GM04503 (cell line): Measurements from ENCODE around the gene EIF1AY.
"Not testable (repeated sequence)": the region's sequence is repeated elsewhere in the genome, so short reads cannot be mapped to it uniquely, and the experiment has no call there.

ENCODE experiments used
- DNase-seq: peaks from one replicate; pipeline ENCODE4 v3.0.0-alpha.2; 2012; ENCODE audit warnings: low read depth

The EIF1AY gene, protein sequence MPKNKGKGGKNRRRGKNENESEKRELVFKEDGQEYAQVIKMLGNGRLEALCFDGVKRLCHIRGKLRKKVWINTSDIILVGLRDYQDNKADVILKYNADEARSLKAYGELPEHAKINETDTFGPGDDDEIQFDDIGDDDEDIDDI

DNA sequence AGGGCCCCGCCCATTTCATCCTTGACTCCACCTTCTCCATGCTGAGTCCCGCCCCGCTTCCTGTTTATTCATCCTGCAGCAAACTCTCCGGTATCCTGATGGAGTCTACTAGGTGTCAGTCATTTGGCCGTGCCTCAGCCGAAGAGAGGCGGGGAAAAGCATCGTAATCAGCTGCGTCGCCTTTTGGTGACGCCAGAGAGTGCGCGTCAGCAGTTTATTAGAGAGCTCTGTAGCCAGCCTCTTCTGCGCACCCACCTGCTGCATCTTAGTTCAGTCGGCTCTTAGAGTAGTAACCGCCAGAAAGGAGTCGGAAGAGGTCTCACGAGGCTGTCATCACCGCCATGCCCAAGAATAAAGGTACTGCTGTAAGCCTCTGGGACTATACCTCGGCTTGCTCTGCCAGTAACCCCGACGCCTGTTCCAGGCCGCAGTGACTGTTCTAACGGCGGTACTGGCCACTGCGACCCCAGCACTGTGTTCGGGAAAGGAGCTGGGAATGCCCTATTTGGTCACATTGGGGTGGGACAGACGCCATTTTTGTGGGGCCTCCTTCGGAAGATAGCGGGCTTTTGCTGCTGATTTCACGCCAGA is at the start of gene EIF1AY:
Gene EIF1AY, plus strand, starts transcription at position 246 of the 591 bp plus-strand sequence. Its CDS starts 96 bp downstream, at position 342.
- DNase-seq = no peak

DNA sequence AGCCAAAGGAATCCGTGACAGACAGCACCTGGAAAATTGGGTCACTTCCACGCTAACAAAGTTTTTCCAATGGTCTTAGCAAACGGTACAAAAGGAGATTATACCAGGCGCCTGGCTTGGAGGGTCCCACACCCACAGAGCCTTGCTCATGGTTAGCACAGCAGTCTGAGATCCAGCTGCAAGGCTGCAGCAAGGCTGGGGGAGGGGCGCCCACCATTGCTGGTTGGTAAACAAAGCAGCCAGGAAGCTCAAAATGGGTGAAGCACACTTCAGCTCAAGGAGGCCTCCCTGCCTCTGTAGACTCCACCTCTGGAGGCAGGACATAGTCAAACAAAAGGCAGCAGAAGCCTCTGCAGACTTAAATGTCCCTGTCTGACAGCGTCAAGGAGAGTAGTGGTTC is 47.1 kb upstream of the EIF1AY start:
- DNase-seq = no peak

DNA sequence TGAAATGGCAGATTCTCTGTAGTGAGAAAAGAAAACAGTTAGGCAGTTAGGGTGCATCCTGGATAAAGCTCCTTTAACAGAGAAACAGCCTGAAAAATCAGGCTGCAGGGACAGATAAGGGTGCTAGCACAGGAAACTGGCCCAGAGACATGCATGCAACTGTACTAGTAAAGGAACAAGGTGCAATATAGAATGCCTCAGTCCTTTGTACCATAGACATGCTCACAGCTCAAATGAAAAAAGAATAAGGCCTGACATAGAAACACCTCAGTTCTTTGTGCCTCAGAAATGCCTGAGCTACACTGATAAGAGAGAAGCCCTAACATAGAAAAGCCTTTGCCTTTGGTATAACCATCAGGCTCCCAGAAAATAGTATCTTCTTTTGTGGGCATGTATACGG is 37.4 kb upstream of the EIF1AY start:
- no peak for DNase-seq

DNA sequence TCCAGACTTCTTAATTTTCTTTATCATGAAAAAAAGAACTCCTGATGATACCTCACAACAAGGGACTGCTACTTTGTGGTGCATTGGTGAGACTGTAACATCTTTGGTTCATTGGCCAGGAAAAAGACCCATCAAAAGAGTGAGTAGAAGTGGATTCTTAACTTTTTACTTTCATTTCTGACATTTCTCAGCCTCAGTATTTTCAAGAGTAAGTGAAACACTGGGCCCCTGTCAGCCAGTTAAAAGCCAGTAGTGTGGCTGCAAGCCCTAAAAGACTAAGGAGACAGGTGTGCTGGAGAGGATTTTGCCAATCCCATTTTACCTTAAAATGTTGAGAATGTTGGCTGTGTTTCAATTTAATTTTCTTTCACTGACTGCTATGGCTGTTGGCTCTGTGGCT is 36.6 kb upstream of the EIF1AY start:
- DNase-seq = no peak

DNA sequence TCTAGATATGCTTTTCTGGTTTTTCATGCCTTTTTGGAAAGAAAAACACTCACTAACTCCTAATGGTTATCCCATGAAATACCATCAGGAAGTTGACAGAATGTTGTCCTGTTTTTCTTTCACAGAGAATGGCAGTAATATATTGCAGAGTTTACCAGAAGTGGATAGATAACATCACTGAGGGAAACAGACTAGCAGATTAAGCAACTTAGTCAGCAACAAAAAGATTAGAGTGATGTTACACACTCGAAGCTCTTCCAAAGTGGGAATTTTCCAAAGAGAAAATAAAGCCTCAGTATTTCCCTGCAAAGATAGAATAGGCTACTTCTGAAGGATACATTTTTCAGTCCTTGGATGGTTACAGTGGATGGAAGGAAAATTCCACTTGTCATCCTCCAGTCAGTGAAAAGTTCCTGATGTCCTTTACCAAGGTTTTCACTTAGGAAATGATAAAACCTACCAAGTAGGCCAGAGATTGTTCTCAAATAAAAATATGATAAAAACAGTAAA is 31.1 kb upstream of the EIF1AY start:
- DNase-seq = no peak

DNA sequence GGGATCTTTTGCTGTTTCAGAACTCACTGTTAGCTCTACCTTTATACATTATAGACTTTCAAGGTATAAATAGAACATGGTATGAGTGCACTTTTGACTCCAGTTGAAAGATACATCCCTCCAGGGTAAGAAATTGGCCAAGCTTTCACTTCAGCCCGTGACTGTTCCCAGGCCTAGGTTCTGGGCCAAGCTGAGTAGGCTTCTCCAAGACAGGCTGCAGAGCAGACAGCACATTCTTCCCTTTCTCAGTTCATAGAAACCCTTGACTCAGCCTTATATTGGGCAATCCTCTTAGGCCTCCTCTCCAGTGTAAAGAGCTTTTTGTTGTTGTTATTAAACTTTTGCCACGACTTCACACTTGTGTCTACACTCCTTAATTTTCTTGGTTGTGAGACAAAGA is 29.5 kb upstream of the EIF1AY start:
- DNase-seq = no peak

DNA sequence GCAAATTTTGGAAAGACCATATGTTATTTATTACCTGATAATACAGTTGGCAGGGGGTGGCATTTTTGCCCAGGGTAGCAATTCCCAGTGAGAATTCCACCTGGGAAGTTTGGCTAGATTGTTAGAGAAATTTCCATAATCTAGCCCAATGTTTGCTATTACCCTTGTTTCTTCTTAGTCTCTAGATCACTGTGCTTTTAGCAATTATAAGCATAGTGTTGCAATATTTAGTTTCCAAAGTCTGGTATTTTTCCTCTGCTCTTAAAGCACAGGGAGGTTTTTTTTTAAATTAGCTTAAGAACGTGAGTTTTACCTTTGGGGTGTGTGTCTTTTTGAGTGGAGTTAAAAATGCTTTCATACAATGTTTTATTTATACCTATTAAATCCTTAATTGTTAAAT is 26.3 kb upstream of the EIF1AY start:
- DNase-seq = no peak

DNA sequence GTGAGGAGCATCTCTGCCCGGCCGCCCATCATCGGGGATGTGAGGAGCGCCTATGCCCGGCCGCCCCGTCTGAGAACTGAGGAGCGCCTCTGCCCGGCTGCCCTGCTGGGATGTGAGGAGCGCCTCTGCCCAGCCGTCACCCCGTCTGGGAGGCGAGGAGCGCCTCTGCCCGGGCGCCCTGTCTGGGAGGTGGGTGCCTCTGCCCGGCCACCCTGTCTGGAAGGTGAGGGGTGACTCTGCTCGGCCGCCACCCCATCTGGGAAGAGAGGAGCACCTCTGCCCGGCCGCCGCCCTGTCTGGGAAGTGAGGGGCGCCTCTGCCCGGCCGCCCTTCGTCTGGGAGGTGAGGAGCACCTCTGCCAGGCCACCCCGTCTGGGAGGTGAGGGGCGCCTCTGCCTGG is 23.7 kb upstream of the EIF1AY start:
- DNase-seq = no peak

DNA sequence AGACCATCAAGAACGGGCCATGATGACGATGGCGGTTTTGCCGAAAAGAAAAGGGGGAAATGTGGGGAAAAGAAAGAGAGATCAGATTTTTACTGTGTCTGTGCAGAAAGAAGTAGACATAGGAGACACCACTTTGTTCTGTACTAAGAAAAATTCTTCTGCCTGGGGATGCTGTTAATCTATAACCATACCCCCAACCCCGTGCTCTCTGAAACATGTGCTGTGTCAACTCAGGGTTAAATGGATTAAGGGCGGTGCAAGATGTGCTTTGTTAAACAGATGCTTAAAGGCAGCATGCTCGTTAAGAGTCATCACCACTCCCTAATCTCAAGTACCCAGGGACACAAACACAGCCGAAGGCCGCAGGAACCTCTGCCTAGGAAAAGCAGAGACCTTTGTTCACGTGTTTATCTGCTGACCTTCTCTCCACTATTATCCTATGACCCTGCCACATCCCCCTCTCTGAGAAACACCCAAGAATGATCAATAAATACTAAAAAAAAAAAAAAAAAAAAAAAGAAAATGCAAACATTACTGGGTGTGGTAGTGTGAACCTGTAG is 22.7 kb upstream of the EIF1AY start:
- DNase-seq = not testable (repeated sequence)

DNA sequence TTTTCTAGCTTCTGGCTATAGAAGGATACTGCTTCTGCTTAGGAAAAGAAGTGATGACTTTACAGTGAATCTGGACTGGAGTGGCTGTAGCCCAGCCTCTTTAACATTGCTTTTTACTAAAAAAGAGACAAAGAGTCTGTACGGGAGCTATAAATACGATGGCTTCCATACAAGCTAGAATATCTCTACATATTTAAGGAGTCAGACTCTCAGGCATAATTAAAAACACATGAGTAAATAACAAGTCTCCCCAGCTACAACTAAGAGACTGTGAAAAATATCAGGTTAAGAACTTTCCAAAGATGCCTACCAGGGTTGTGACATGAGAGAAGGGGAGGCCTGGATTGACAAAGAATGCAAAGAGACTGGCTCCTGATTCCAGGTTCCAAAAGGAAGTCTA is 19.8 kb upstream of the EIF1AY start:
- DNase-seq = no peak

DNA sequence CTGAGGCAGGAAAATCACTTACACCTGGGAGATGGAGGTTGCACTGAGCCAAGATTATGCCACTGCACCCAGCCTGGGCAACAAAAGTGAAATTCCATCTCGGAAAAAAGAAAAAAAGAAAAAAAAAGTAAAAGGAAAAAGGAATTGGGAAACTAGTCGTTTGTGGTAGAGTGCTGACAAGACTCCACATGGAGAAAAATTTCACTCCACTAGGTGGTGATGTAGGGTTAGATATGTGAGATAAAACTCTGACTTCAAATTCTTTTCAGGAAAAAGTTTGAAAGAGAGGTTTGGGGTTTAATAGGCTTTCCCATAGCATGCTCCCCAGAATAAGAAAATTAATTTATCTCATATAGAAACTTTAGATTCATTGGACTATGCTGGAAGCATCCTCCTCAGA is 16.9 kb upstream of the EIF1AY start:
- no peak for DNase-seq

DNA sequence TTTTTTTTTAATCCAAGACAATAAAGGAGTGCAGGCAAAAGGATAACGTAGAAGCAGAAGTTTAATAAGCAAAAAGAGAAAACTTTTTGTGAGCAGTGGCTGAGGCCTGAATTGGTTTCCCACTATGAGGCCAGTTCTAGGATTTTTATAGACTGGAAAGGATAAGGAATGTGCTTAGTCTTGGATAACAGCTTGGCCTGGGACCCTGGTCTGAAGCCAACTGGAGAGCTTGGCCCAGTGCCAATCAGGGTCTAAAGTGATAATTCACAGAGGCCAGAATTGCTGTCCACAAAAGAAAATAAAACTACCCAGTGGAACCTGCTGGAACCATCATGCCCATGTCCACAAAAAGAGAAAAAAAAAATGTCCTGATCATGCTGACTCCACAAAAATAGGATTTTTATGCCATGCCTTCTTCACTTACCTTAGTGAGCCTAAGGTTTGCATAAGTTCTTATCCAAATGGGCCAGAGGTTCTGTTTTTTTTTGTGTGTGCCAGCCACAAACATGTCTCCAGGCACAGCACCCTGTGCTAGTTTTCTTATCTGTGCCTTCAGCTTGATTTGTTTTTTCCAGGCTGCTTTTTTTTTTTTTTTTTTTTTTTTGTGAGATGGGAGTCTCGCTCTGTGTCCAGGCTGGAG is 15.6 kb upstream of the EIF1AY start:
- DNase-seq = no peak

DNA sequence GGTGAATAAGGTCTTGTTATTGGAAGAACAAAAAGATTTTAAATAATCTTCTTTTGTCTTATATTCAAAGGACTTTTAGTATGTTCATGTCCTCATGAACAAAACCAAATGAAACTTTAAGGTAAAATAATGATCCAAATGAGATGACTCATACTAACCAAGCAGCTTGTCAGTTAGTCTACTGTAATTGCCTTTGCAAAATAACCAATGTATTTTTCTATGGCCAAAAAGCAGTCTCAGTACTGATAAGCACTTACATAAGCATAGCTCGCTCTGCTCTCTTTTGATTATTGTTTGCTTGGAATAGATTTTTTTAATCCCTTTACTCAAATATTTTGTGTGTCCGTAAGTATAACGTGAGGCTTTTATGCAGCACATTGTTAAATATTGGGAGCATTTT is 4.3 kb upstream of the EIF1AY start:
- DNase-seq = no peak

DNA sequence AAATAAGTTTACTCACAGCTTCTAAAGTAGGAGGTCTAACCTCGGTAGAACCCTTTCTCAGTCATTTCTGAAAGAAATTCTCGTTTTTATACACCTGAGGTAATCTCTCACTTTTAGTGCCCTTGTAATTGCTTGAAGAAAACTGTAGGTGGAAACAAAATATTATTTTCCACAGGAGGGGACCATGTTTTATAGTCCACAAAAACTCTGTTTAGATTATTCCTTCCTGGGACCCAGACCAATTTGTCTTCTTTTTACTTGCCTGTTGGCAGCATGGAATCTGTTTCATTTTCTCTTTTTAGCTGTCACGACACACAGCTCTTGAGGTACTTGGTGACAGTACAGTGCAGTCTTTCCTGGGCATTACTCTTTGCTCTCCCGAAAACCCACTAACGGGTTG is 930 bp downstream of the EIF1AY start:
- DNase-seq = no peak

DNA sequence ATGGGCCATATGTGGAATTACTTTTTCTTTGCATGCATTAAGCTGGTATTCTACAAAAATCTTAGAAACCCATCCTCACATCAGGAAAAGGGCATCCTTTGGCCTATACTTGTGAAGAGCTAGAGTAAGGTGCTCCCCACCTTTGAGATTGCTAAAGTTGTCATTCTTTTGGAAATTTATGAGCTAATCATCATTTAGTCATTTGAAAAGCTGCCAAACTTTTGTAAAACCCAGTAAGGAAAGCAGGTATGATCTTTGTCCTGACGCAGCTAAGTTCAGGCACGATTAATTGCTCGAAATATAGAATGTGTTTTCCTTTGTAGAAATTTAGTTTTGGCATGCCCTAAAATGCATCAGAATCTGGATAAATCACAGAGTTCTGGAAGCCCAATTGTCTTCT is 2.6 kb downstream of the EIF1AY start:
- no peak for DNase-seq

DNA sequence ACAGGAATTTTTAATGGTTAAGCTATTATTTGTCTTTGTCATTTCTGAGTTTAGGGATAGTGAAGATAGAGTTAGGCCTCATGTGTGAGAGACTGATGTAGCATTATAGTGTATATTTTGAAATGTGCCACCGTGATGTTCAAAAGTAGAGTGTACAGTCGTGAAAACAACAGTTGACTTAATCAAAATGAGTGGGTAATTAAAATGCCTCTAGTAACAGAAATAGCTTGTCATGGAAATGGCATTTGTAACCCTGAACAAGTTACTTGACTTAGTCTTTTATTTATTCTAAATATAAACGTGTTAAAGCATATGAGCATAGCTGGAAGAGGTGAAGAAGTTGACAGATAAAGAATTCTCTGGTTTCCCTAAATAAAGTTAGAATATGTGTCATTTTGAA is 6.1 kb downstream of the EIF1AY start:
- DNase-seq = no peak

DNA sequence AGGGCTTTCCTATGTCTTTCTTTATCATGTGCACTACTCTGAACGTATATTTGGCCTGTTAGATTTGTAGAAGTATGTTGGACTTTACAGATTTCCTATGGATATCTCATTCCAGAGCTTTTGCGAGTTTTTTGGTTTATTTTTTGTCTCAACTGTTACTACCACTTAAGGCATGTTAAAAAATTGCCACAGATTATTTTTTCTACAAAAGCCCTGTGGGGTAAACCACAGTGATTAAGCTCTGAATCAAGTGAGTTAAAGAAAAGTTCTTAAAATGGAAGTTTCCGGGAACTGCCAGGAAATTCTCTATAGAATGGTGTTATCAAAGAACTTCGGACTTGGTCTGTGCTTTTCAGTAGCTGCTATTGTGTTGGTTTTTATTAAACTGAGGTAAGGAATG is 10.6 kb downstream of the EIF1AY start:
- no peak for DNase-seq
